LNCaP clone FGC (cell line): ENCODE measurements around the gene GLB1L.

Experiments used
- DNase-seq: peaks from one replicate; pipeline ENCODE4 v3.0.0-alpha.2; 2011; ENCODE audit warnings: low read depth
- H3K4me3 ChIP-seq: 2 replicates; pipeline ENCODE4 v1.5.1; 2011; ENCODE audit warnings: mild to moderate bottlenecking, low read depth, low read length, control low read depth
- CTCF ChIP-seq: IDR thresholded peaks from 2 replicates; pipeline ENCODE4 v1.5.1; 2012; ENCODE audit warnings: mild to moderate bottlenecking; ENCODE audit not compliant: control insufficient read depth, insufficient read depth; ENCODE audit errors: extremely low read depth

GLB1L gene

GRCh38 chr2:219247678-219248642 lies 2.7 kb upstream of the GLB1L start:
- DNase-seq, result no peak
- no peak overlapping the region for H3K4me3 ChIP-seq
- TF ChIP-seq CTCF, result no peak

- peak overlapping the region; percentile 92 for H3K4me3 ChIP-seq
Measured at GRCh38 chr2:219246559-219246958, 1.3 kb upstream of the GLB1L start.

GRCh38 chr2:219245899-219246230 lies 621 bp upstream of the GLB1L start:
- no peak for TF ChIP-seq CTCF
- H3K4me3 ChIP-seq, result peak overlapping the region; percentile 92
- DNase-seq, result no peak

More at GRCh38 chr2:219246559-219246958, 1.3 kb upstream of the GLB1L start:
- no peak for TF ChIP-seq CTCF
- no peak for DNase-seq

GRCh38 chr2:219244789-219245147 lies 476 bp downstream of the GLB1L start:
- peak overlapping the region; percentile 92 for H3K4me3 ChIP-seq
- no peak for DNase-seq
- no peak for TF ChIP-seq CTCF

GRCh38 chr2:219243291-219243761 lies 1.9 kb downstream of the GLB1L start:
- H3K4me3 ChIP-seq, result no peak overlapping the region
- DNase-seq, result no peak
- no peak for TF ChIP-seq CTCF

- no peak for DNase-seq
- TF ChIP-seq CTCF, result no peak
- no peak overlapping the region for H3K4me3 ChIP-seq
Measured at GRCh38 chr2:219234331-219234730, 10.9 kb downstream of the GLB1L start.
